Activated T-cell treated with anti-CD3 and anti-CD28 coated beads for 24 hours (primary cell): ENCODE measurements around the gene FAM227B.
"Not testable (repeated sequence)": the region's sequence is repeated elsewhere in the genome, so short reads cannot be mapped to it uniquely, and the experiment has no call there.

Experiments
- DNase-seq: peaks from one replicate; pipeline ENCODE4 v3.0.0-alpha.2; 2020; ENCODE audit warnings: low read depth

FAM227B gene

GRCh38 chr15:49372366-49372765 is 248.3 kb downstream of the FAM227B start:
- no peak for DNase-seq

GRCh38 chr15:49370782-49371181 is 249.8 kb downstream of the FAM227B start:
- DNase-seq, result no peak

GRCh38 chr15:49366496-49366895 is 254.1 kb downstream of the FAM227B start:
- DNase-seq, result no peak

GRCh38 chr15:49361370-49361769 is 259.2 kb downstream of the FAM227B start:
- no peak for DNase-seq

GRCh38 chr15:49354439-49354838 is 266.2 kb downstream of the FAM227B start:
- DNase-seq, result not testable (repeated sequence)

- DNase-seq, result no peak
Measured at GRCh38 chr15:49343546-49343945, 277.1 kb downstream of the FAM227B start.

GRCh38 chr15:49339656-49340055 is 281.0 kb downstream of the FAM227B start:
- no peak for DNase-seq

GRCh38 chr15:49331951-49332350 is 288.7 kb downstream of the FAM227B start:
- DNase-seq, result no peak

GRCh38 chr15:49331442-49331841 is 289.2 kb downstream of the FAM227B start:
- DNase-seq, result no peak

- DNase-seq, result no peak
Measured at GRCh38 chr15:49330166-49330565, 290.5 kb downstream of the FAM227B start.

GRCh38 chr15:49328941-49329340 is 291.7 kb downstream of the FAM227B start:
- DNase-seq, result no peak

- DNase-seq, result no peak
Measured at GRCh38 chr15:49327927-49328326, 292.7 kb downstream of the FAM227B start.

- no peak for DNase-seq
Measured at GRCh38 chr15:49323207-49323606, 297.4 kb downstream of the FAM227B start.

- DNase-seq, result no peak
Measured at GRCh38 chr15:49320351-49320750, 300.3 kb downstream of the FAM227B start.

- DNase-seq, result no peak
Measured at GRCh38 chr15:49315391-49315823, 305.2 kb downstream of the FAM227B start.

GRCh38 chr15:49314716-49315115 is 305.9 kb downstream of the FAM227B start:
- DNase-seq, result no peak

- no peak for DNase-seq
Measured at GRCh38 chr15:49313650-49314049, 307.0 kb downstream of the FAM227B start.

- no peak for DNase-seq
Measured at GRCh38 chr15:49309889-49310288, 310.7 kb downstream of the FAM227B start.

- no peak for DNase-seq
Measured at GRCh38 chr15:49308686-49309085, 311.9 kb downstream of the FAM227B start.

GRCh38 chr15:49306551-49306950 is 314.1 kb downstream of the FAM227B start:
- DNase-seq, result no peak

- no peak for DNase-seq
Measured at GRCh38 chr15:49303003-49303402, 317.6 kb downstream of the FAM227B start.

GRCh38 chr15:49301562-49301961 is 319.1 kb downstream of the FAM227B start:
- DNase-seq, result no peak

- DNase-seq, result no peak
Measured at GRCh38 chr15:49300856-49301255, 319.8 kb downstream of the FAM227B start.

- no peak for DNase-seq
Measured at GRCh38 chr15:49297584-49297983, 323.0 kb downstream of the FAM227B start.

- DNase-seq, result no peak
Measured at GRCh38 chr15:49296258-49296657, 324.4 kb downstream of the FAM227B start.
